ENCODE results near the gene OAF.

DNA sequence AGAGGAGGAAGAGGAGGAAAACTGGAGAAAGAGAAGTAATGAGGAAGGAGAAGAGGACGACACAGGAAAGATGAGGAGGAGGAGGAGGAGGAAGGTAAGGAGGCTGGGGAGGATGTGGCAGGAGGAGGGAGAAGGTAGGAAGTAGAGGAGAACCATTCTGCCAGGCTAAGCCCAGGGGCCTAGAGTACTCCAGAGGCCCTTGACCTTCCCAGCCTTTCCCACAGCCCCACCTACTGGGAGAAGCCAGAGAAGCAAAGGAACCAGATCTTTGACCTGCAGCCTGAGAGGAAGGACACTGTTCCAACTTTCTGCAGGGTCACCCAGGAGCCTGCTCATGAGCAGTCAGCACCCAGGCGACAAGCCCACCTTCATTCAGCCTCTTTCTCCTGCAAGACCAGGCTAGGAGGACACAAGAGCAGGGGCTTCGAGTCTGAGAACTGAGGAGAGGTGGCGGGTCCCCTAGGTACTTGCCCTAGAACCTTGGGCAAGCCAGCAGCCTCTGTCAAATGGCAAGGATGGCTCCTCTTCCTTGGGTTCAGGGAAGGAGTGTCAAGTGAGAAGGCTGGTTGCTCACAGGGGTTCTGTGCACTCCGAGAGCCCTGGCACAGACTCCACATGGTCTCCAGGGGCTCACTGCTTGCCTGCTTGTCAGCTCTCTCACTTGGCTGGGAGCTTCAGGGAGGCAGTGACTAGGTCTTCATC, 27.9 kb upstream of the OAF start:
- TF ChIP-seq, protein P1, sequence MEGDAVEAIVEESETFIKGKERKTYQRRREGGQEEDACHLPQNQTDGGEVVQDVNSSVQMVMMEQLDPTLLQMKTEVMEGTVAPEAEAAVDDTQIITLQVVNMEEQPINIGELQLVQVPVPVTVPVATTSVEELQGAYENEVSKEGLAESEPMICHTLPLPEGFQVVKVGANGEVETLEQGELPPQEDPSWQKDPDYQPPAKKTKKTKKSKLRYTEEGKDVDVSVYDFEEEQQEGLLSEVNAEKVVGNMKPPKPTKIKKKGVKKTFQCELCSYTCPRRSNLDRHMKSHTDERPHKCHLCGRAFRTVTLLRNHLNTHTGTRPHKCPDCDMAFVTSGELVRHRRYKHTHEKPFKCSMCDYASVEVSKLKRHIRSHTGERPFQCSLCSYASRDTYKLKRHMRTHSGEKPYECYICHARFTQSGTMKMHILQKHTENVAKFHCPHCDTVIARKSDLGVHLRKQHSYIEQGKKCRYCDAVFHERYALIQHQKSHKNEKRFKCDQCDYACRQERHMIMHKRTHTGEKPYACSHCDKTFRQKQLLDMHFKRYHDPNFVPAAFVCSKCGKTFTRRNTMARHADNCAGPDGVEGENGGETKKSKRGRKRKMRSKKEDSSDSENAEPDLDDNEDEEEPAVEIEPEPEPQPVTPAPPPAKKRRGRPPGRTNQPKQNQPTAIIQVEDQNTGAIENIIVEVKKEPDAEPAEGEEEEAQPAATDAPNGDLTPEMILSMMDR (IDR thresholded peaks at IDR 0.05 in 8 of 11, conservative IDR thresholded peaks at IDR 0.05 in 3 of 11): peak in 1 of 11 experiments; percentile 9
- TF ChIP-seq POLR2A (IDR thresholded peaks at IDR 0.05) (no peak), POLR2AphosphoS5 (IDR thresholded peaks at IDR 0.05) (no peak)

Data from spleen (tissue), 7 donors.